GM12873 (cell line): ENCODE data around the gene EPB41L3.
A peak's percentile ranks its signal among the peaks of the same experiment; 100 is the strongest.

ENCODE experiments used
- TF ChIP-seq, protein P1 (sequence below): IDR thresholded peaks from 2 replicates; pipeline ENCODE4 v1.5.1; 2012; ENCODE audit warnings: low read depth, mild to moderate bottlenecking, moderate library complexity, low read length, control low read depth; ENCODE audit not compliant: insufficient read depth; ENCODE audit errors: missing control alignments

EPB41L3 gene

DNA sequence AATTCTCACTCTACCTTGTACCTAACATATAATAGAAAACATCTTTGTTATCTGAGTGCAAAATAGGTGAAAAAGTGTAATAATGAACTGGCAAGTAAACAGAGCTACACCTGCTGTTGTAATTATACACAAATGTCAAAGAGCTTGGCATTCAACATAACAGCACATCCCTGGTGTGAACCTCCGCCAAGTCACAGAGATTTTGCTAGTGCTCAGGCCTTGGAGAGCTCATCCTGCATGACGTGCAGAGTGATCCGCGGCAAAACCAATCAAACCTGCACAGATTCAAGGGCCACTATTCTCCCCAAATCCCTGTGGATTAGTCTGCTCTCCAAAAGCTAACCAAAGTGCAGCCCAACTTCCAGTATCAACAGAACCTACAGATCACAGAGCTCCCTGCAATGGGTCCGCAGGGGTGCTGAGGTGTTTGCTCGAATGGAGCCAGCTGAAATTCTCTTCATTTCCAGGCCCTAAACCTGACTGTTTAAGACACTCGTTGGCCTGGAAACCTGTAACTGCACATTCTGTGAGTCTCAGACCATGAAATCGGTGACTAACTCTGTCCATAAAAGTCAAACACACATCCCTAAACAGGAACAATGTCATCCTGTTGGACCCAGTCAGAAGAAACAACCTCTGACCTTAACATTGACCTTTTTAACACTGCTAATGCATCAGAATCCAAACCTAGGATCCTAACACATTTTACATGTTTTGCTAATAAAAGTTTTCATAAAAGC, 111.8 kb downstream of the EPB41L3 start:
- TF ChIP-seq, protein P1, sequence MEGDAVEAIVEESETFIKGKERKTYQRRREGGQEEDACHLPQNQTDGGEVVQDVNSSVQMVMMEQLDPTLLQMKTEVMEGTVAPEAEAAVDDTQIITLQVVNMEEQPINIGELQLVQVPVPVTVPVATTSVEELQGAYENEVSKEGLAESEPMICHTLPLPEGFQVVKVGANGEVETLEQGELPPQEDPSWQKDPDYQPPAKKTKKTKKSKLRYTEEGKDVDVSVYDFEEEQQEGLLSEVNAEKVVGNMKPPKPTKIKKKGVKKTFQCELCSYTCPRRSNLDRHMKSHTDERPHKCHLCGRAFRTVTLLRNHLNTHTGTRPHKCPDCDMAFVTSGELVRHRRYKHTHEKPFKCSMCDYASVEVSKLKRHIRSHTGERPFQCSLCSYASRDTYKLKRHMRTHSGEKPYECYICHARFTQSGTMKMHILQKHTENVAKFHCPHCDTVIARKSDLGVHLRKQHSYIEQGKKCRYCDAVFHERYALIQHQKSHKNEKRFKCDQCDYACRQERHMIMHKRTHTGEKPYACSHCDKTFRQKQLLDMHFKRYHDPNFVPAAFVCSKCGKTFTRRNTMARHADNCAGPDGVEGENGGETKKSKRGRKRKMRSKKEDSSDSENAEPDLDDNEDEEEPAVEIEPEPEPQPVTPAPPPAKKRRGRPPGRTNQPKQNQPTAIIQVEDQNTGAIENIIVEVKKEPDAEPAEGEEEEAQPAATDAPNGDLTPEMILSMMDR: no peak

- TF ChIP-seq, protein P1: no peak
Observed at GRCh38 chr18:5430131-5430530, 113.7 kb downstream of the EPB41L3 start.

- TF ChIP-seq, protein P1: no peak
Observed at GRCh38 chr18:5429681-5430080, 114.1 kb downstream of the EPB41L3 start.

DNA sequence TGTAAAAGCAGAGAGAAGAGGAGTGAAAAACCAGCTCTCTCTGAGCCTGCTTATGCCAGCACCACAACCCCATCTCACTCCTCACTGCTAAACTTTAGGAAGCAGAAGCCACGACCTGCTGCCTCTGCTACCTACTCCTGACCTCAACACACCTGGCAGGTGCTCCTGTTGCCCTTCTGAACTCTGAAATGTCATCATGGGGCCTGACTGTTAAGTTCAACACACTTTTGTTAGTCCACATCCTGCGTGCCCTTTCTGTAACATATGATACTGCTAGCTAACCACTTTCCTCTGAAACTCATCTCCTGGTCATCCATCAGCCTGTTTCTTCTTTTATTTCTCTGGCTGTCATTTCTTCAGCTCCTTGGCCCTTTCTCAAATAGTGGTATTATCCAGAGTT, 118.1 kb downstream of the EPB41L3 start:
- TF ChIP-seq, protein P1: no peak

- TF ChIP-seq, protein P1: peak; percentile 55
Observed at GRCh38 chr18:5424903-5425664, 118.7 kb downstream of the EPB41L3 start.

DNA sequence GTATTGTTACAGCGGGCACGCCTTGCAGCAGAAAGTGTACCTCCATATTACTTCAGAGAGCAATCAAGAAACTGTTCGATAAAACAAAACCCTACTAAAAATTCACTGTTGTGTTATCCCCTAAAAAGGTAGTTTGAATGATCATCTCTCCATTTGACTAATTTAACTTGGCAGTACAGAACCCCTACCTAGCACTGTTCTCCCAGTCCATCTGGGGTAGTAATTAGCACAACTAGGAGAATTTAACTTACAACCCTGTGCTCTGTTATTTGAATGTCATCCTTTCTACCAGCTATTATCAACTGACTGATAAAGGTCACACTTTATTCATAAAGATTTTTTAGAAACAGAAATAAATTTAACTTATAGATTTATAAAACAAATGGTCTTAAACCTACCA, 121.2 kb downstream of the EPB41L3 start:
- TF ChIP-seq, protein P1: no peak

DNA sequence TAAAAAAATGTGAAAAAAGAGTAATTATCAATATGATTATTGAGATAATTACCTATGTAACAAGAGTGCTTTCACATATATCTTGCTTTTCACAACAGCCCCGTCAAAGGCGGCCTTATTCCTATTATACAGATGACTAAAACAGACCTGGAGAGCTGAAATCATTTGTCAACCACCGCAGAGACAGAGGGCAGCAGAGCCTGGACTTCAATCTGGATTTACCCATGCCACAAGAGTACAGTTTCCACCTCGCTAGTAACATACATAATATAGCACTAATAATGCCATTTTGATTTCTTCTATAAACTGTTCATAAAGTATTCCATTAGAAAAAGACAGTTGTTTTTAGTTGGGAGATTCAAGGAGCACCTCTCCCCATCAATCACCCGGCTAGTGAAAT, 121.8 kb downstream of the EPB41L3 start:
- TF ChIP-seq, protein P1: no peak
